ENCODE data around the gene INTS7.
A peak's percentile ranks its signal among the peaks of the same experiment; 100 is the strongest.

INTS7 gene, protein sequence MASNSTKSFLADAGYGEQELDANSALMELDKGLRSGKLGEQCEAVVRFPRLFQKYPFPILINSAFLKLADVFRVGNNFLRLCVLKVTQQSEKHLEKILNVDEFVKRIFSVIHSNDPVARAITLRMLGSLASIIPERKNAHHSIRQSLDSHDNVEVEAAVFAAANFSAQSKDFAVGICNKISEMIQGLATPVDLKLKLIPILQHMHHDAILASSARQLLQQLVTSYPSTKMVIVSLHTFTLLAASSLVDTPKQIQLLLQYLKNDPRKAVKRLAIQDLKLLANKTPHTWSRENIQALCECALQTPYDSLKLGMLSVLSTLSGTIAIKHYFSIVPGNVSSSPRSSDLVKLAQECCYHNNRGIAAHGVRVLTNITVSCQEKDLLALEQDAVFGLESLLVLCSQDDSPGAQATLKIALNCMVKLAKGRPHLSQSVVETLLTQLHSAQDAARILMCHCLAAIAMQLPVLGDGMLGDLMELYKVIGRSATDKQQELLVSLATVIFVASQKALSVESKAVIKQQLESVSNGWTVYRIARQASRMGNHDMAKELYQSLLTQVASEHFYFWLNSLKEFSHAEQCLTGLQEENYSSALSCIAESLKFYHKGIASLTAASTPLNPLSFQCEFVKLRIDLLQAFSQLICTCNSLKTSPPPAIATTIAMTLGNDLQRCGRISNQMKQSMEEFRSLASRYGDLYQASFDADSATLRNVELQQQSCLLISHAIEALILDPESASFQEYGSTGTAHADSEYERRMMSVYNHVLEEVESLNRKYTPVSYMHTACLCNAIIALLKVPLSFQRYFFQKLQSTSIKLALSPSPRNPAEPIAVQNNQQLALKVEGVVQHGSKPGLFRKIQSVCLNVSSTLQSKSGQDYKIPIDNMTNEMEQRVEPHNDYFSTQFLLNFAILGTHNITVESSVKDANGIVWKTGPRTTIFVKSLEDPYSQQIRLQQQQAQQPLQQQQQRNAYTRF

DNA sequence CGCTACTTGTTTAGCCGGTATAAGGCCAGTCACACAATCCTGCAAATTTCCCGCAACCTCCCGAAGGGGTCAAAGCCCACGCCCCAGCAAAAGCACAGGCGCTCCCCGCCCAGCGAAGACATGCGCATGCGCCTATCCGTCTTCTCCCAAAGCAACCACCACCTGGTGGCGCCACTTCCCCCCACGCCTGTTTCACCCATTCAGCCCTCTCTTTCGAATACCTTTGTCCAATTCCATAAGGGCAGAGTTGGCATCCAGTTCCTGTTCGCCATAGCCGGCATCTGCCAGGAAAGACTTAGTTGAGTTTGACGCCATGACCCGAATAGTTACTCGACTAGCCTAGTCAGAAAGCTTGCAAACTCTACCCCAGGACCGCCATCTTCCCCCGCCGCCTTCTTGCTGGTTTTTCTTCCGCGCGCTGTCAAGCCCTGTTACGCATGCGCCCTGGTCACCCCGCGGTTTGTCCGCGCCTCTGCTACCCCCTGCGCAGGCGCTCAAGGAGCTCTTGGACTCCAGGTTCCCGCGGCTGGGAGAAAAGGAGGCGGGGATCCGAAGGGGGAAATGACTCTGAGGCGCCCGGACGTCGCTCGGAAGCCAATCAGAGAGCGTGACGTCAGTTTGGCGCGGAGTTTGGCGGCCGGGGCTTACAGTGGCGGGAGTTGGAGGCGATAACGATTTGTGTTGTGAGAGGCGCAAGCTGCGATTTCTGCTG is at the start of gene INTS7, which contains the start of gene DTL:
Gene INTS7 (minus strand): TSS at position 435 of the 712 bp plus-strand sequence. CDS start 120 bp downstream, at position 315.
Gene DTL (plus strand): TSS at position 626 of the 712 bp plus-strand sequence. CDS start 143 bp downstream, outside the sequence.
- DNase-seq: peak; percentile 88 to 91

DNA sequence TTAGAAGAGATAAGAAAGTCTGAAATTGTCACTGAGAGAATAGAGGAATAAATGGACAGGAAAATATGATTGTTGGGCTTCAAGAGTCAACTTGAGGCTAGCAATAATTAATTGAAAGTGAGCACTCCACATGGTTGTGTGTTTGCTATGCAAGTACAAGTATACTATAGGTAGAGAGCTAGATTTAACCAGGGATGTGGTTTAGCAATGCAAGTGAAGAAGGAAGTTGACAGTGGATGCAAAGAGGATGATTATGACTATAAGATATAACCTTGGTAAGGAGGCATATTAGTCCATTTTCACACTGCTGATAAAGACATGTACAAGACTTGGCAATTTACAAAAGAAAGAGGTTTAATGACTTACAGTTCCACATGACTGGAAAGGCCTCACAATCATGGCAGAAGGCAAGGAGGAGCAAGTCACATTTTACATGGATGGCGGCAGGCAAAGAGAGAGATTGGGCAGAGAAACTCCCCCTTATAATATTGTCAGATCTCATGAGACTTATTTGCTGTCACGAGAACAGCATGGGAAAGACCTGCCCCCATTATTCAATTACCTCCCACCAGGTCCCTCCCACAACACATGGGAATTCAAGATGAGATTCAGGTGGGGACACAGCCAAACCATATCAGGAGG is 47.5 kb upstream of the INTS7 start:
- DNase-seq: no peak

DNA sequence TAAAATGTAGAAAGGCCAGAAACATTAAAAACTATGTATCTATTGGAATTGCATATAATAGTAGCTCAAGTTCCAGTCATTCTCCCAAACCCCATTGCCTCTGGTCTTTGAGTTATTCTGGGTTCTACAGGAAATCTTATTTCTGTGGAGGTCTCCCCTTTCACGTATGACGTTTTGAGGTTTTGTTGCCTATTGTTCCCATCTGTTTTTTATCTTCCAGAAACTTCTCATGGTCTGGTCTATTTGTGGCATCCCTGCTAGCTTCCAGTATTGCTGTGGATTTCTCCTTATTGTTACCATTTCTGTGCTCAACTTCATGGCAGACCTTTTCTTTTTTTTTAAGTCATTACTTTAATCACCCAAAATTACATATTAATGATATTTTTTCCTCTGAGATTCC is 43.5 kb upstream of the INTS7 start:
- no peak for DNase-seq

DNA sequence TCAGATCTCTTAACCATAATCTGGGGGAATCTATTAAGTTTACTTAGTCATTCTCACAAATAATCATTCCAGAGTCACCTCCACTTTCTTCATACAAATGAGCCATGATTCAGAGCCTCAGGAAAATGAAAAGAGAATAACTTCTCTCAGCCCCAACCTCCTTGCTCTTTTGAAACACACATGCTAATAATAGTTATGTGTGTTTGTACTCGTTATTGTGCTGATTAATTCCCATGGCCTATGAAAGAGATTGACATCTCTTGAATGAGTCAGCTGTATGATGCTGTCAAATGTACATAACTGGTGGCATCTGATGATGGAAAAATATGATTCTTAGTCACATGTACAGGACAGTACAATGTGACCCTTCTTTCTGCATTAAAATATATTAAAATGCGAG is 41.7 kb upstream of the INTS7 start:
- no peak for DNase-seq

DNA sequence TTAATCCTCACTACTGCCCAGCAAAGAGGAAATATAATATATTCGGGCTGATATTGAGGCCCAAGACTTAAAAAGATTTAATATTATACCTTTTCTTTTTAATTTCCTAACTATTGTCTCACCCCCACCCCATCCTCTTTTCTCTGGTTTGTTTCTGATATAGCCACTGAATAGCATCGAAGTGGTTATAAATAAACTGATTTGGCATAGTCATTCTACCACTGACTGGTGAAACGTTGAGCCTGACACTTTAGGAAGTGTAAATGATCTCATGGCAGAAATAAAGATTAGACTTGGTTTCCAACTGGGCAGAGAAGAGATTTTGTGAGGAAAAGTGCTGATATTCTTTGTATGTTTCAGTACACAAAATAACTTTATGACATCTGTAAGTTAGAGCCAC is 39.5 kb upstream of the INTS7 start:
- no peak for DNase-seq

DNA sequence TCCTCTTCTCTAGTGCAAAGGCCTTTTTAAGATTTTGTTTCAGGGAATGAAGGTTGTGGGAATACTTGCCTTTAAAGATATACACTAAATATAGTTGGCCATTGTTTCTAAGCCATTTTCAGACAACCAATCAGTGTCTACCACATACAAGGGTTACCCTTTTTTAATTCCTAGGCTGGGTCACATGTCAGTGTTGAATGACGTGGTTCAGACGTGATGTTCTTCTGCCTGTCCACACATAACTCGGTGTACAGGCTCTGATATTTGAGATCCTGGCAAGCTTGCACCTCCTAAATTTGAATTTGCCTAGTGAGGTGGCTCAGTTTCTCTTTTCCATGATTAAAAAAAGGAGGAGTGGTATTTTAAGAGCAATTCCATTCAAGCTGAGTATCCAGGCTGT is 39.0 kb upstream of the INTS7 start:
- no peak for DNase-seq

DNA sequence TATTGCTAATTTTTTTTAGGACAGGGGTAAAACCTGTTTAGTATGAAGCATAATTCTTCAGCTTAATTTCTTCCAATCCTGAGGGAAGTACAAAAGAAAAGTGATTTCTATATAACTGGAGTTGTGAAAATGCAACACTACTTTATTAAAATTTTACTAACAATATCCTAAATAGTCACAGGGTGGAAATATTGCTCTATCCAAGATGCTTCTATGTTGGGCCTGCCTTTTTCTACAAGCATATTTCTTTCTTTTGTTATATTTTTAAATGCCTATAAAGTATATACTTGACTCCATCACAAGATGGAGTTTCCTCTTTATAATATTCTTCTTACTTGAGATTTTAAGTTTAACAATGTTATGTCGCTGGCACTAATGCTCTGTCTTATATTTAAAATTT is 38.1 kb upstream of the INTS7 start:
- DNase-seq: no peak

DNA sequence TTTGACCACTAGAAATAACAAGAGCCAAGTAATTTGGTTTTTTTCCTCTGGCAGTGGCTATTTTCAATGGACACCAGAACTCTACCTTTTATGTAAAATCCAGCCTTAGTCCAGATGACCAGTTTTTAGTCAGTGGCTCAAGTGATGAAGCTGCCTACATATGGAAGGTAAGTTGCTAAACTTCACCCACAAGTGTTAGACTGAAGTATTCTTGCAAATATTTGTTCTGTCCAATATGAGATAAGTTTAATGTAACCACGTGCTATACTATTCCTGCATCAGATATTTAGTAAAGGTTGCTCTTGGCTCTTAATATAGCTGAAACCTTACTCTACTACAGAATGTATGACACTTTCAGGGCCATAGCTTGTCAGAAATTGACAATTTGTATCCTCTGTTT is 36.7 kb upstream of the INTS7 start:
- no peak for DNase-seq

DNA sequence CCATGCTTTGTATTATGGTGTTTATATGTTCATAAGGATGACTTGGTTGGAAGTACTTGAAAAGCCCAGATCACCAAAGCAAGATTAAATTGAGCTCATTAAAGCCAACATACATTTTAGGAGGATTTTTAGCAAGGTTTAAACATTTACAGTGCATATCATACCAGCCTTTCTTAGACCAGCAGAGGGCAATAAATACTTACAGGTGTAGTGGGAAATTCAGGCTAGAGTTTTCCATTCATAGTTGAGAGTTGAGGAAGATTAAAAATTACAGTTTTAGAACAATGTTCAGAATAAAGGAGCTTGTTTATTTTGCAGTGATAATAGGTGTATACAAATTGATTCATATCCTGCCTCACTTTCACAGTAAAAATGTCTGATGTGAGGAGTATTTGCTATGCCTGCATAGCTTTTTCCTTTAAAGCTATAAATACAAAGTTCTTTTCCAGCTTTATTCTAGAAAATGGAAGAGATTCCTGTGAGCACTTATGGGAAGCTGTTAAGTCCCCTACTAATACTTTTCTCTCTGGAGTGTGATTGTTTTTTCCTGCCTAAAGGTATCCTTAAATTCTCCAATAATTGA is 35.5 kb upstream of the INTS7 start:
- no peak for DNase-seq

DNA sequence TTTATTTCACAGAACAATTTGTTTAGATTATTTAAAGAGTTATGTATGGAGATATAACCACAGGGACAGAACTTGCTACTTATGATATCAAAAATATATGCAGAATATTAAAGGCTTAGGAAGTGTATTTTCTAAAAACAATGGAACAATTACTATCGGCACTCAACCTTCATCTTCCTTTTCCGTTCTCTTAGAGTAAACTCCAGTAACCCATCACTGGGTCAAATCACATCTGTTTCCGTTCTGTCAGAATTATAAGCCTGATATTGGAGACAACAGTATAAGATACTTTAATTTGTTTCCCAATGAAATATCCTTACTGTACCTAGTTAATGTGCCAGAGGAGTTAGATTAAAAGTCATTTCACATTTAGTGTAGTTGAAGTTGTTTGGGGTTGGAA is 32.4 kb upstream of the INTS7 start:
- DNase-seq: no peak

DNA sequence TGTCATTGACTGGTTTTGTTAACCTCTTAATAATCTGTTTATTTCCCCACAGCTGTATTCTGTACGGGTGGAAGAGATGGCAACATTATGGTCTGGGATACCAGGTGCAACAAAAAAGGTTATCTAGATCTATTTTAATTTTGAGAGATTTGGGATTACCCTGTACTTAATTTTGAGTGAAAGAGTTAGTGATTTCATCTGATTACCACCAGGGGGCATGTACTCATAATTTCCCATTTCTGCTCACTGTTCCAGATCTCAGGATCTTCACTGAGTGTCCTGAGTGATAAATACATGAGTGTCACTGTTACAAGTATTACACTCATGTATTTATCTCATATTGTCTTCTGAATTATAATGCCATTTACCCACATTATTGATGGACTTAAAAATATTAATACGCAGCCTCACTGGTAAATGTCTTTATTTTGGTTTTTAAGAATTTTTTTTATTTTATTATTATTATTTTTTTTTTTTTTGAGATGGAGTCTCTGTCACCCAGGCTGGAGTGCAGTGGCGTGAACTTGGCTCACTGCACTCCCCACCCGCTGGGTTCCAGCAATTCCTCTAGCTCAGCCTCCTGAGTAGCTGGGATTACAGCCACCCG is 27.6 kb upstream of the INTS7 start:
- no peak for DNase-seq

DNA sequence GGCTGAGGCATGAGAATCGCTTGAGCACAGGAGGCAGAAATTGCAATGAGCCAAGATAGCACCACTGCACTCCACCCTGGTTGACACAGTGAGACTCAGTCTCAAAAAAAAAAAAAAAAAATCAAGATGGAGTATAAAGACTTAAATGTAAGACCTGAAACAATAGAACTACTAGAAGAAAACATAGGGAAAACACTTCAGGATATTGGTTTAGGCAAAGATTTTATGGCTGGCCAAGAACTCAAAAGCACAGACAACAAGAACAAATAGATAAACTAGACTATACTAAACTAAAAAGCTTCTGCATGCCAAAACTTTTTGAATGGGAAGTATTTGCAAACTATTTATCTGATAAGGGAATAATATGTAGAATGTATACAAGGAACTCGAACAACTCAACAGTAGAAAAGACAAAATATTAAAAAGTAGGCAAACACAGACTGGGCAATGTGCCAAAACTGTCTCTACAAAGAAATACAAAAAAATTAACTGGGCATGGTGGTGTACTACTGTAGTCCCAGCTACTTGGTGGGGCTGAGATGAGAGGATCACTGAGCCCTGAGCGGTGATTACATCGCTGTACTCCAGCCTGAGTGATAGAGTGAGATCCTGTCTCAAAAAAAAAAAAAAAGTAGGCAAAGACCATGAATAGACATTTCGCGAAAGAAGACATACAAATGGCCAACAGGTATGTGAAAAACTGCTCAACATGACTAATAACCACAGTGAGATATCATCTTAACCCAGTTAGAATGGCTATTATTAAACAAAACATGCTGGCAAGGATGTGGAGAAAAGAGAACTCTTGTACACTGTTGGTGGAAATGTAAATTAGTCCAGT is 25.5 kb upstream of the INTS7 start:
- DNase-seq: no peak

DNA sequence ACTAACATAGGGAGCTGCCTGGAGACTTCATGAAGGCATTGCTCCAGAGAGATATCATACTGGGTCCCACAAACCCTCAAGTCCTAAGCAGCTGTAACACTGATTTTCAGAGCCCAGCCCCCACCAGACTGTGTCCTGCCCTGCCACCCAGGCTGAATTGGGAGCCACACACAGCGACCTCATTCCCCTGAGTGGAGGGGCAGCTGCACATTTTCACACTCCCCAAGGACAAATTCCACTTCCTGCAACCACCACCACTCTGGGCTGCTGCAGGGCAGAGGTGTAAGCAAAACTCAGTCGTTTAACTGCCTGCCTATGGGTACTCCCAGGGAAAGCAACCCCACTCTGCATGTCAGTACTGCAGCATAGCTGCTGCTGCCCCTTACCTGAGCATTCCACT is 20.0 kb upstream of the INTS7 start:
- DNase-seq: no peak

DNA sequence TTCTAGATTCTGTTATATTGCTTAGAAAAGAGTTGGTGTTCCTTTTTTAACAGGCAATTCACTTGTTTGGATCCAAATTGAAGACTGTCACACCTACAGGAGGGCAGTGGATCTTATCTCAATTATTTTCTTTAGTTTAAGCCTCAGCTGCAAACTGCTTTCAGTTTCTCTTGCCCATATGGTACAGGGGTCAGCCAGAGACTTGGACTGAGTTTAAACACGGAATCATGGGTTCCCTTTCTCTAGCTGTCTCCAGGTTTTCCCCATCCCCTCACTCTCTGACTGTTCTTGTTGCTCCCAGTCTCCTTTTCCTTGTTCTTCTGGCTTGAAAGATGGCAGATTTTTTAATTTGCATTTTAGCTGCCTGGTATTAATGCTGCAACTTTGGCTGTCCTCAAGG is 18.6 kb upstream of the INTS7 start:
- no peak for DNase-seq

DNA sequence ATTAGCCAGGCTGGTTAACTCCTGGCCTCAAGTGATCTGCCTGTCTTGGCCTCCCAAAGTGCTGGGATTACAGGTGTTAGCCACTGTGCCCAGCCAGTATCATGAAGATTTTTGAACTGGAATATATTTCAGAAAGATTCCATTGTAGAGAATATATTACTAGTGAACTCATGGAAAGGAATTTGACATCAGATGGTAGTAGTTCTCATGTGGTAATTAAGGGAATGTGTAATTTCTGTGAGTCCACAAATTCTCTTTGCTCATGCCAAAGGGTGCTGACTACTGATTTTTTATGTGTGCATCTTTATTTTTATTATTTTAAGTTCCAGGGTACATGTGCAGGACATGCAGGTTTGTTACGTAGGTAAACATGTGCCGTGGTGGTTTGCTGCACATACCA is 10.6 kb upstream of the INTS7 start:
- DNase-seq: no peak

DNA sequence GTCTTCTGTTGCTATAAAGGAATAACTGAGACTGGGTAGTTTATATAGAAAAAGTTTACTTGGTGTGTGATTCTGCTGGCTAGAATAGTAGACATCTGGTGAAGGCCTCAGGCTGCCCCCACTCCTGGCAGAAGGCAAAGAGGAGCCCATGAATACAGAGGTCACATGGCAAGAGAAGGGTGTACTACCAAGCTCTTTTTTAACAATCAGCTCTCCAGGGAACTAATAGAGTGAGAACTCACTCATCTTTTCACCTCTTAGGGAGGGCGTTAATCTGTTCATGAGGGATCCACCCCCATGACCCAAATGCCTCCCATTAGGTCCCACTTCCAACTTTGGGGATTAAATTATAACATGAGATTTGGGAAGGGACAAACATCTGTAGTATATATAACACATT is 9.5 kb upstream of the INTS7 start:
- DNase-seq: no peak

DNA sequence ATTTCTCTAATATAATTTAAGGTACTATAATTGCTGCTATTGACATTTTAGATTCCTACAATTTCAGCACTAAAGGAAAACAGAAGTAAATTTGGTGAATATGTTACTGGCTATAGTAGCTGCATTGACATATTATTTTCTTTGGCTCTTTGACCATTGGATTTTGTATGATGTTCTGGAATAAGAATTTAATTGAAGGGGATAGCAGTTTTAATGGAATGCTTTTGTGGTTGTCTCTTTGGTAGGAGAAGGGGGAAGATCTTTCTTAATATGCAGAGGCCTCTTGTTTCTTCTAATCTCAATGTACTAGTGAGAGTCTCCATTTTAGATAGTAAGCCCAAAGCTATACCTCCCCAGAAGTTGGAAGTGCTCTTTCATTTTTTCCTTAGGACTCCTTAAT is 7.1 kb upstream of the INTS7 start:
- DNase-seq: no peak

DNA sequence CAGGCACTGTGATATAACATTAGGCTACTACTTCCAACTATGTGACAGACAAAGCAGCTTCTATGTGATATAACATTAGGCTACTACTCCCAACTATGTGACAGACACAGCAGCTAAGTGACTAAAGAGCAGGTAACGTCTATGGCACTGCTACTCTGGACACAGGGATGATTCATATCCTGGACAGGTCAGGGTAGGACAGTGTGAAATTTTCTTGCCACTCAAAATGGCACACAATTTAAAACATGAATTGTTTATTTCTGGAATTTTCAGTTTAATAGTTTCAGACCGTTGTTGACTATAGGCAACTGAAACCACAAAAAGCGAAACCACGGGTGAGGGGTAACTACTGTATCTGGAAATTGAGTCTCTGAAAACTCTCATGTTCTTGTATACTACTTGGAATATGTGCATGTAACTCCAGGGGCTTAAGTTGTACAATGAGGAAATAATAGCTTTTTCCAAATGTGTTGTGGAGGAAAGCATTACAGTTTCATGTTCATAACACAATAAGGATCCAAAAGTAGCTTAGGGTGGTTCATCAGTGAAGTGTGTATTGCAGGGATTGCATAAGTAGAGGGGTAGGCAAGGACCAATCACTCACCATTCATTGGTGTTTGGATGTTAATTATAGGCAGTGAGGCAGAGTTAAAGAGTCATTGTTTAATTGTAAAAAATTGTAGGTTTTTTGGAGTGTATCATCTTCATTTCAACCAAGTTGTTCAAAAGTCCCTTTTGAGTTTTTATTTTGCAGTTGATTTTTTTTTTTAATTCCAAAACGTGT is 5.5 kb upstream of the INTS7 start:
- no peak for DNase-seq

DNA sequence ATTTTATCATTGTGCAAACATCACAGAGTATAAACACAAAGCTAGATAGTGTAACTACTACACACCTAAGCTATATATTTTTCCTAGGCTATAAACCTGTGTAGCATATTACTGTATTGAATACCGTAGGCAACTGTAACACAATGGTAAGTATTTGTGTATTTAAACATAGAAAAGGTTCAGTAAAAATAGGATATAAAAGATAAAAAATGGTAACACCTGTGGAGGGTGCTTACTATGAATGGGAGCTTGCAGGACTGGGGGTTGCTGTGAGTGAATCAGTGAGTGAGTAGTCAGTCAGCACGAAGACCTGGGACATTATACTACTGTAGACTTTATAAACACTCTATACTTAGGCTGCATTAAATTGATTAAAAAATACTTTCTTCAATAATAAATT is 4.3 kb upstream of the INTS7 start:
- DNase-seq: no peak

DNA sequence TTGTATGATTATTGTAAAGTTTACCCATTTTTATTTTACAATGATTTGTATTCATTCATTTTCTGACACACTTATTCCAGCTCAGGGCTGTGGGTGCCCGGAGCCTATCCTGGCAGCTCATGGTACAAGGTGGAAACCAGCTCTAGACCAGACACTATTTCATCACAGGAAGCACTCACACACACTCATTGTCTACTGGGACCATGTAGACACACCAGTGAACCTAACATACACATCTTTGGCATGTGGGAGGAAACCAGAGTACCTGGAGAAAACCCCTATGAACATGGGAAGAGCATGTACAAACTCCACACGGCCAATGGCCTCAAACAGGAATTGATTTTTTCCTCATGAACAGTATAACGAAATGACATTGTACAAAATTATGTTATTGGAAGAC is 2.5 kb upstream of the INTS7 start:
- DNase-seq: no peak
